ENCODE measurements around the gene PRRX2.

- TF ChIP-seq CTCF (conservative IDR thresholded peaks at IDR 0.05; ENCODE audit: low read depth, low read length) (no peak), EZH2 (IDR thresholded peaks at IDR 0.05; ENCODE audit: borderline replicate concordance, low read depth, low read length, poor library complexity, severe bottlenecking) (no peak)
Measured at GRCh38 chr9:129713402-129713679, 47.9 kb downstream of the PRRX2 start.
